GM18517 (cell line): ENCODE data around the gene FILIP1L.

Source experiments
- ATAC-seq: cut with Tn5 transposase; IDR thresholded peaks from one replicate; pipeline ENCODE4 v1.9.1; 2021; ENCODE audit warnings: mild to moderate bottlenecking, moderate library complexity; ENCODE audit not compliant: unreplicated experiment

Gene FILIP1L

DNA sequence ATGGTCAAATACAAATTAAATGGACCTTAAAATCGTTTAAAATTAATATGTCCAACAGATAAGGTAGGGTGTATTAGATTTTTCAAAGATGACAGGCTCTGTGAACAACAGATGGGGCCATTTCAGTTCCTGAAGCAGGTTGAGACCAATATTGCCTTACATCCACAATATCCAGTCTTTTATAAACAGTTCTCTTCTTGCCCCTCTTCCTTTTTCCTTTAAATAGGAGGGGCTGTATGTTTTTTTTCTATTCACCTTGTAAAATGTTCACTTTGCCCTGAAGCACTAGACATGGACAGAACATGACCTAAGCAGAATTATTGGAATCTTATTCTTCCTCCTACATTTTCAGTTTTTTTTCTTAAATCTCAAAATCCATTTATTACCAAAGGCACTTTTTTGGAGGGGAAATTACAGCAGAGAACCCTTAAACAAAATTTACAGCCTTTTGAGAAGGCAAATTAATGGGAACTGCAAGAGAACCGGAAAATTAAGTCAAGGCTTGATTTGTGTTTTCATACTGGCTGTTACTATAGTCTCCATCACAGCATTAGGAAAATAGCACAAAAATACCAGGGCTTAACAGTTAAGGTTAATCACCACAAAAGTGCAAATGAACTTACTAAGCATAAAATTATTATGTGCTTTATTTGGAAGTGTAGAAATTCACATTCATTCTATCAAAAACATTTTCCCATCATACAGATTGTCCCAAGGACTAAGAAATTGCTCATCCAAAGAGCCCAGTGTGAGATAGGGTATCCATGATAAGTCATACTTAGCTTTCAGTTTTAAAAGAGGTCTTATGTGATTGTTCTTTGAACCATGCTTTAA, 240.8 kb downstream of the FILIP1L start:
- ATAC-seq: no peak

DNA sequence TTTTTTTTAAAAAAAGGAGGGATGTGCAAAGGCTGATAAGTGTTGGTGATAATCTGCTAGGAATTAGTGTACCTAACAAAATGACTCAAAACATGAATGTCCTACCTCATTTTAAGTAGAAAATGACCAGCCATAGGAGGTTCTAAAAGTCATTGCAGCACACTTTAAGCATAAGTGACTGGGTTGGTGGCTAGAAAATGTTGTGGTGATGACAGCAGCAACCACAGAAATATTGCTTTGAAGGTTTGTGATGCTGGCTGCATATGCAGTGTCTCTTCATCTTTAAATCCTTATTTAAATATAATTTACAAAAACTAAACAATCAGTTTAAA, 241.4 kb downstream of the FILIP1L start:
- ATAC-seq: peak; percentile 45

DNA sequence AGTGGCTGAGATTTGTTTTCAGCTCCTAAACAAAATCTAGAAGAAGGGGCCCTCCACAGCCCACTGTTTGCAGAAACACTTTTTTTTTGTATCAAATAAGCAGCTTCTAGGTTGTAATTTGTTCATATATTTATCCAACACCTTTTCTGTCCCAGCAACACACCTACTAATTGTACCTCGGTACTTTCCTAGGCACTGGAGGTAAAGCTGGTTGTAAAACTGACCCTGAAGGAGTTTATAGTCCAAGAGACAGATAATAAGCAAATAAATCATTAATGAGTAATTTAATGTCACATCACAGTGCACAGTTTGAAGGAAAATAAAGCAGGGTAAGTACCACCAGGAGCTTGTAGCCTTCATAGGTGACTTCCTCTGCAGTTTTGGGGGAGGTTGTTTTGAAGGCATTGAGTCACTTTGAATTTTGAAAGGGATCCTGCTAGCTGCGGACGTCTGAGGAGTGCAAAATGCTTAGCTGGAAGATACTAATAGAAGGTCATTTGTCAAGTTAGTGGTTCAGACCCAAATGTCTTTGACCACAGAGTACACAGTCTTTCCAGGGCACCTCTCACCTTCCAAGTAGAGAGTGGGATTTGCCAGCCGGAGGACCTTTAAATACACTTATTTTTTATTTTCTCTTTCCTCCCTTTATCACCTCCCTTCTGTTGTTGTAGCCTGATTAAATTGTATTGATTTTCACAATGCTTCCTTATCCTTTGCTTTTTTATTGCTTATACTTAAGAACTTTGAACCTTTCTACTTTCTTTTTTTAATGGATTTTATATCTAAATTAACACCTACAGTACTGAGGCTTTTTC, 242.9 kb downstream of the FILIP1L start:
- no peak for ATAC-seq

DNA sequence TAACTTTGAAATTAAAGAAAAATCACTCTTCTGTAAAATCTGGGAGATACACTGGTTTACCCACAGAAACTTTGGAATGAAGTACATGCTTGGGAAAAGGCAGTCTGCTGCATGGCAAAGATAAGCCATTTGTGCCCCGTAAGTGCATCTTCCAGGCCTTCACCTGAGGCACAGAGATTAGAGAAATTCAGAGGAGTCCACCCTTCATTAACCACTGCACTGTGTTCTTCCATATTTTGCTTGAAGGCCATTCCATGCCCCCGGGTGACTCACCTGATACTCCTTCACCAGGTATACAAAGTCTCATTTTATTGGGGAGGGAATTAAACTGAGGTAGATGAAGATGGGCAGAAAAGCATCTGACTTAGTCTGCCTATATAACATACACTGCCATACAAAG, 243.6 kb downstream of the FILIP1L start:
- no peak for ATAC-seq

DNA sequence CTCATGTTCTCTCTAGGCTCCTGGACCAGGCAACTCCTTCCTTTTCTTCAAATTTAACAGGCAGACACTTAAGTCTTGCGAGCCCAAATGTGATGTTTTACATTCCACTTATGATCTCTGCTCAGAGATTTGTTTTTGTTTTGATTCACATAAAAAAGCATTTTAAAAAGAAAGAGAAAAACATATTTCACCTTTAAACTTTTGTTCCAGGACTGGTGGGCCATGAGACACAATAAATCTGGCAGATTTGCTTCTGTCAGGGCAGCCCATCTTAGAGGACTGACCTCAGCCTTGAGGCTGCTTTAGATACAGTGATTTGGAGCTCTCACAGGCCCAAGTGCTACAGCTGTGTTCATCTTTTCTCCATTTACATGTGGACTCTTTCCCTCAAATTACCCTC, 244.7 kb downstream of the FILIP1L start:
- no peak for ATAC-seq

DNA sequence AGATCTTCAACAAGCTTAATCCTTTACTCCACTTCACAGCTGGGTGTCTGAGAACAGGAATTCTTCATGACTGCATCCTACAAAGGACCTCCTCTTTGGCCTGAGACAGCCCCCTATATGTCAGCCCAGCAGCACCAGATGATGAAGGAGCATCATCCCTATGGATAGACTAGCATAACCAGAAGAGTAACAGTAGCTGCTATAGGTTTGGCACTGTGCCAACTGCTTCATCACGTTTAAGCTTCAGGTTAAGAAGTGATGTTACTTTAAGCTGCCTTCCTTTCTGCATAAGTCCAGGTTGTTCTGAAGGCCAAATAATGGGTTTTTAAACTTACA, 246.0 kb downstream of the FILIP1L start:
- ATAC-seq: no peak

DNA sequence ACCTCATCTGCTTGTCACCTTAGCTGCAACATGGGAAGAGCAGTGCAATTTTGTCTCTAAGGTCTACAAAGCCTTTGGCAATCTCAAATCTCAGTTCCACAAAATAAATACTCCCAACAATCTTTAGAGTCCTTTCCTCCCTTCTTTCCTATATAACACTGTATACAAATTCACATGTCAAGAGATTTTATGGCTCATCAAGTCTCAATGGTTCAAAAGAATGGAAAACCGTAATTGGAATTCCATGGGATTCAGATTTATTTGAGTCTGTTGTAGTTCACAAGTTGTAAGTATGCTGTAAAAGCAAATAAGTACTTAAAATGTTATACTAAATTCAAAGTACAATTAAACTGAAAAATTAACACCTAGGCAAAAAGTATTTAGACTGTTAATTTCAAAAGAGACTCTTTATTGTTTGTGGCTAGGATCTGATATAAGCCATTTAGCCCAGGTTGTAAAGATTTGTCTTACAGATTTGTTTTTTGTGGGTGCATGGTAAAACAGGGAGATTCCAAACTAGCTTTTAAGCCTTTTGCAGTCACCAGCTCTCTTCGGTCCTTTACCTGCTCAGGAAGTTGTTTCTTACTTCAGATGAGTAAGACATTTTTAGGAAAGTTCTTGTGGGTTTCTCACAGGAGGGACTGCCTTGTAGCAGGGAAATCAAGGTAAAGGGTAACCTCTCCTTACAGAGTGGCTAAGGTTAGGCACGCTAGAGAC, 246.5 kb downstream of the FILIP1L start:
- no peak for ATAC-seq

DNA sequence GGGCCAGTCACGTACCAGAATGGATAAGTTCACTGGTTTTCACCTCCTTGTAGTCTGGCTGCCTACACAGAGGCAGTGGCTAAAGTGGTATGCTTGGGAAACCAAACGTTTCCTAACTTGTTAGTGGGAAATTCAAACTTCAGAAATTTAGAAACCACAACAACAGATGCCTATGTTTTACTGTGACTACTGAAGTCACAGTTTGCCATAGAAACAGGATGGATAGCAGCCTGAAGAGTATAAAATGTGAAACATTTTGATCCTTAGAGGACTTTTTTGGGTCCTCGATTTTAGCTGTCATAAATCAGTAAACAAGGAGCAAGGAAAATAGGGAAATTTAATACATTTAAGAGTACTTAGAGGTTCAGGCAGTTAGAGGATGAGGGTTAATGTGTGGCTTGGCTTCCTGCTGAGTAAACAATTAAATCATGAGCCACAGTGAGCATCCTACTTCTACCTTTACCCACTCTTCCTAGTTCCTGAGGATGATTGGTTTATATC, 248.0 kb downstream of the FILIP1L start:
- no peak for ATAC-seq

DNA sequence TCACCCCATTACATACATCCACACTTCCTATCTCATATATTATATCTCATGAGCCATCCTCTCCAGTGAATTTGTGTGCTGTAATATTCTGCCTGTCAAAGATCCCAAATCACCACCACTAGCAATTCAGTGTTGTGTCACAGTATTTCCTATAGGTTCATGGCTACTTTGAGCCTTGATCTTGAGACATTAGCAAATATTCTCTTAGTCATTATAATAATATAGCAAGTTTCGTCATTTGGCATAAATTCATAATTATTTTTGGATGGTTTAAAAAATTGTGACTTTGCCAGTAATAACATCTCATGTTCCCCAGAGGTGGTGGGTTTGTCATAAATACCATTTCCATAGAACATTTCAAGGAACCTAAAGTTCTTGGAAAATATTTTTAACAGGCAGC, 249.0 kb downstream of the FILIP1L start:
- no peak for ATAC-seq

DNA sequence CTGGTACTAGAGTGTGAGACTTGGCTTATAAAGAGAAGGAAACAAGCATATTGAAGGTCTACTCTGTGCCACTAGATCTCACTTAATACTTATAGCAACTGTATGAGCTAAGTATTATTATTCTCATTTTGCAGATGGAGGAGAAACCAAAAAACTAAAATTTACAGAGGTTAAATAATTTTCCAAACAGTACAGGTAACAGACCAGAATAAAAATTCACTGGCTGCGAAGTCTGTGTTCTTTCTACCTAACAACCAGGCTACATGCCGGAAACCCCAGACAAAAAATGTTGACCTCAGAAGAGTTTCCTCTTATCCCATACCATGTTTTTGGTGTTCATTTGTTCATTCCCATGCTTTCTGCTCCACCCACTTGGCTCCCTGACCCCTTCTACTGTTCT, 250.0 kb downstream of the FILIP1L start:
- no peak for ATAC-seq

DNA sequence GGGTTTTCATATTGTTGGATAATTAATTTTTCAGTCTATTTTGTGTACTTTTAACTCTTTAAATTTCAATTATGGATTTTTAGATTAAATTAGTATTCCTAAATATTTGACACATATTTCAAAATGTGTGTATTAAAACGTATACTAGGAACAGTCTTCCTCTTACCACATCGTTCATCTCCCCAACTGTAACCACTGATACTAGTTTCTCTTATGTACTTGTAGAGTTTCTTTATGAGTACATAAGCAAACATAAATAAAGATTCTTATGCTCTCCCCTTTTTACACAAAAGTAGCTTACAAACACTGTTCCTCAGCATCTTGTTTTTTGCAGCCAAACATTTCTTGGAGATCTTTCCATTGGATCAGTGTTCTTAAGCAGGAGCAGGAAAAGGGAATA, 250.7 kb downstream of the FILIP1L start:
- peak; percentile 50 for ATAC-seq

DNA sequence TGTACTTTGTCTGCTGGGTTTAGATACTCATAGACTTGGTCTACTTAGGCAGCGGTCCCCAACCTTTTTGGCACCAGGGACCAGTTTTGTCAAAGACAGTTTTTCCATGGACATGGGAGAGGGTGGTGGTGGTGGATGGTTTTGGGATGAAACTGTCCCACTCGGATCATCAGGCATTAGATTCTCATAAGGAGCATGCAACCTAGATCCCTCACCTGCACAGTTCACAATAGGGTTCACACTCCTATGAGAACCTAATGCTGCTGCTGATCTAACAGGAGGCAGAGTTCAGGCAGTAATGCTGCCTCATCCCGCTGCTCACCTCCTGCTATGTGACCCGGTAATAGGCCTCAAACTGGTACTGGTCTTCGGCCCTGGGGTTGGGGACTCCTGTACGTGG, 251.3 kb downstream of the FILIP1L start:
- ATAC-seq: no peak

DNA sequence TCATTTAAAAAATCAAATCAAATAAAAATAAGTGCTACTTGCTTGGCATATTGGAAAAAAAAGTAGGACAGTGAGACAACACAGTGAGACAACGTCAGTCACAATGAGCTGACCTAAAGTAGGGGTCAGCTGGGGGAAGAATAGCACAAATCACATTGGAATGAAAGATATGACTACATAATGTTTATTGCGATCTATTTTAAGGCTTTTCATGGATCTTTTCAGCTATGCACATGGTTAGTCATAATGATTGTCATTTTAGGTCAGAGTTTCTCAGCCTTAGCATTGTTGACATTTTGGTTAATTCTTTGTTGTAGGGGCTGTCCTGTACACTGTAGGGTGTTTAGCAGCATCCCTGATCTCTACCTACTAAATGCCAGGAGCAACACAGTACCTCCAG, 252.1 kb downstream of the FILIP1L start:
- ATAC-seq: no peak

DNA sequence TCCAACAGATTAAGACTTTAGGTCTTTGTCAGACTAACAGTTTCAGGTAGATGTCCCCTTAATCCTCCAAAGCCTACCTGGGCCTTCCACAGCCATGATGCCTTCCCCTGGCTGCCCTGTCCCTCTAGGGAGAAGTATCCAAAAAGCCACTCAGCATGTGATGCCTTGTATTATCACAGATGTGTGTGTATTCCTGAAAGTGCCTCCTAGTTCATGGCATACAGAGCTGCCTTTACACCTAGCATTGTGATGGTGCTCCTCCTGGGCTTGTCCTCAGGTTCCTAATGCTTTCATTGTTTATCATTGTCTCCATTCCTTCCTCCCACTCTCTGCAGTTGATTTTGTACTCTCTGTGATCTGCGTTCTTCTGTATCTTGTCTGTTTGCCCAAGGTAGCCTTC, 253.1 kb downstream of the FILIP1L start:
- no peak for ATAC-seq

DNA sequence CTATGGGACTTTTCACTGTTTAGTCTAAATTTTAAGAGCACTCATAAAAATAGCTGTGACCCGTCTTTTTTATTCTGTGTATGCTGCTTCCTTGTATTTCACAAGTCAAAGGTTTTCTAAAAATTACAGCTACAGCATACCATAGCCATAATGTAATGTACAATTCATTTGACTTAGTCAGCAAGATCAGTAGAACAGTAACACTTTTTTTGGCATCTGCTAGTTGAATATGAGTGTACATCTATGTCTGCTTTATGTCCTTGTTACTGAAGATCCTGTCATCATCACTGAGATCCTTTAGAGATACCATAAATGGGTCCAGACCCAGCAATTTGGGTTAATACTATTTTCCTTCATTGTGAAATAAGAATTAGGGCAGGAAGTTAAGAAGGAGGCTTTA, 254.5 kb downstream of the FILIP1L start:
- ATAC-seq: no peak

DNA sequence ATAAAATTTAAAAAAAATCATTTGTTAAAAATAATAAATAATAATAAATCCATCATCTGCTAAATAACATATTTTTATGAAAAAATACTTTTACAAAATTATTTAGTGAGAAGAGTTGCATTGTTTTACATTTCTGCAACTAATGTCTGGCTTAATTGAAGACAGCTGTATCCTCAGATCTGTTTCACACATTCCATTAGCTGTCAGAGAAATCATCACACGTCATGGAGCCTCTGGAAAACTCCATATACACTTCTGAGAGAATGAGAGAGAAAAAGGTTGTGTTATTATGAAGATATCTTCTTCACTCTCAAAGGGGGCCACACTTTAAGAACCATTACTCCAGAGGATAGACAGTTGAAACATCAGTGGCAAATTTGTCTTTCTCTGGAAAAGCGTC, 255.8 kb downstream of the FILIP1L start:
- ATAC-seq: no peak

DNA sequence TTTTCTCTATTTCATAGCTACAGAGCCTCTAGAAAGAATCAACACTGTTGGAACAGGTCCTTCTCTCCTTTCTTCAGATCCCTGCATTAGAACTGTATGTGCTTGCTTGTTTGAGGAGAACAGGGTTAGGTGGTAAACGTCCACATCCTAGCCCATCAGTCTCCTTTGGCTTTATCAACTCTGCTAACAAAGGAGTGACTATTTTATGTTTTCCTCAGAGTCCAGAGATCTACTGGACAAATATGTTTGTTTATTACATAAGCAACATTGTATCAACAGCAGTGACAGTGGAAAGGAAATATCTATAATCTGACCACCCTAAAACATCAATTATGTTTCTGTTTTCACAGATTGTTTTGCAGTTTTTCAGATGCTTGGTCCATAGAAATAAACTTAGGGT, 257.0 kb downstream of the FILIP1L start:
- no peak for ATAC-seq

DNA sequence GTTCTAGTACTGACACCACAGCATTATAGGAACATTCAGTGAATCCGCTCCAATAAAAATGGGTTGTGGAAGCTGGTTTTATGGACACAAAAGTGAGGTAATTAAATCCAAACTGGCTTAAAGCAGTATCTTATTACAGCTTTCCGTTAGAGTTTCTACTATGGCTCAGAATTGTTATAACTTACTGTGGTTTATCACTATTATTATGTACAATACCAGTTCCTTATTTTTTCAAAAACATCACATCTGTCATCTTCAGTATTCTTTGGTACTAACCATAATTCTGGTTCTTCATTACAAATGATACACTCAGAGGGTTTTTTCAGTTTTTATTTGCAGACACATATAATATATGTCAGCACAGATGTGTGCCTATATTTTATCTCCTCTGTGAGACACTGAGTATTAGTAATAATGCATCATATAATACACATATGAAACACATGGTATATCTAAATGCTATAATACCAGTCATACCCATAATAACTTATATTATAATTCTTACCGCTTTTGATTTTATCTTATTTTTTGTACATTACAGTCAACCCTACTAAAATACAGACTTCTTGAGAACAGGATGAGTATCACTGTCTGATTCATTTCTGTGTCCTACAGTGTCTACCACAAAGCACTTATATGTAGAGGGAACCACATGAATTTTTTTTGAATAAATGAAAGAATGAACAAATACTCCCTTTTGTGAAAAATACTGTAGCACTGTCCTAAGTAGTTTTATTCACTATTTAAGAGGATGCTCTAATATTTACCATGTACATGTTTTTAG, 257.7 kb downstream of the FILIP1L start:
- no peak for ATAC-seq

DNA sequence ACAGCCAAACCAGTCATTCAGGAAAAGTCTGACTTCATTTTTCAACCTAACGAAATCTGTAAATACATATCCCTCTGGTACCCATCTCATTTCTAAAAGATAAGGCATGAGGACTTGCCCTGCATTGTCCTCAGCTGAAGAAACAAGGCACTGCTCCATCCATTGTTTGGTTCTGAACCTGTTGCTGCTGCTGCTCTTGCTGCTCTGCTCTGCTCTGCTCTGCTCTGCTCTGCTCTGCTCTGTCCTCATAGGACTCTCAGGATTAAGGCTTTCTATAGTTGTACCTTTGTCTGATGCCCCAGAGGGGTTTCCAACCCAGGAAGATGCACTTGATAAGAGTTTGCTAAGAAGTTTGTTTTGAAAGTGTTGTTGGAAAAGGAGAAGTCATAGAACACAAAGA, 258.4 kb downstream of the FILIP1L start:
- no peak for ATAC-seq

DNA sequence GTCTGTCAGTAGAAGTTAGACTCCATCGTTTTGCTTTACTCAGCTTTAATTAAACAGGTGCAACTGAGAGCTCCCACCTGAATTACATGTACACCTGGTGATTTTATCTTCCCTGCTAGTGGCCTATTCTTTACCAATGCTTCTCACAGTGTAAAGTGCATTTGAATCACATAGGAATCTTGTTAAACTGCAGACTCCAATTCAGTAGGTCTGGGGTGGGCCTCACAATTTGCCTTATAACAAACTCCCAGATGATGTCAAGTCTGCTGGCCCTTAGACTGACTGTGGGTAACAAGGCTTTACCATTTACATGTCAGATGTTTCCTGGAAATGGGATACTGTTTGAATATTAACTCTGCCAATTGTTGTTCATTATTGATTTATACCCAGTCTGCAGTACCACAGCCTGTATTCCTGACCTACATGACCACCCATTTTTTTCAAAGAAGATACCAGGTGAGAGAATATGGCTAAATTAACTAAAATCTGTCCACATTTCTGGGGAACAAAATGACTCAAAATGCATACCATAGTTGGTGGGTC, 259.5 kb downstream of the FILIP1L start:
- no peak for ATAC-seq

DNA sequence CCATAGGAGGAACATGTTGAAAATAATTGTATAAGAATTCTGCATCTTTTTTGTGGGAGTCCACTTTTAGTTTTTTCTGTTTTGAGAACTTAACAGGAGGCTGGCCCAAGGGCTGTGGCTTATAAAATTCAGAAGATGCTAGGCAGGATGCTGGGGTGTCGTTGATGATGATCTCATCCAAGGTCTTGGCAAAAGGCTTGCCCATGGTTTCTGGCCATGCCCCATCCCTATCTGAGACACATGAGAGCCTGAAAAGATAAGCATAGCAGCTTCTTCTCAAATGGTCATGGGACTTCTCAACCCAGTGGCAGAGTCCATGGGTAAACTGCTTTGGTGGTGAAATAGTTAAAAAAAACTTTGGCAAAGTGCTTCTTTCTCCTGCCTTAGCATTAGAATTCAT, 261.4 kb downstream of the FILIP1L start:
- no peak for ATAC-seq
